Caco-2 (cell line): ENCODE results near the gene DNAJC24. TPM values are rescaled to one million over a fixed set of nuclear protein-coding genes. Genes with fewer than 3 reads are reported as not detected.

Source experiments
- BruUV-seq: library from RNA; stranded (reverse); fragments of 400-500 nt; replicated peaks from 2 replicates; lab custom pipeline; 2021; lab: Mats Ljungman, UMichigan
- CTCF ChIA-PET: fragments of 300-600 bp; sonication (Branson Sonifier 250); formaldehyde crosslinking; loops from one replicate; lab custom pipeline; 2022; ENCODE audit warnings: antibody characterized with exemption; lab: Charles Lee
- POLR2A ChIA-PET: fragments of 300-600 bp; sonication (Branson Sonifier 250); formaldehyde crosslinking; loops from one replicate; lab custom pipeline; 2022; ENCODE audit warnings: antibody characterized with exemption; lab: Charles Lee
- DNase-seq, 2 experiments: peaks; one replicate each; pipeline versions ENCODE4 v3.0.0 to v3.0.0-alpha.2; 2020 to 2022
- H3K27me3 ChIP-seq: replicated peaks from 2 replicates; pipeline ENCODE4 v1.6.0; 2011; ENCODE audit warnings: low read length; ENCODE audit not compliant: control insufficient read depth, insufficient read depth
- H3K36me3 ChIP-seq: 2 replicates; pipeline ENCODE4 v1.5.1; 2011; ENCODE audit warnings: low read length; ENCODE audit not compliant: control insufficient read depth, insufficient read depth
- H3K4me1 ChIP-seq: fragments of 250-450 bp; sonication (Bioruptor Pico); 2 replicates; pipeline ENCODE4 v1.5.1; 2020; ENCODE audit warnings: mild to moderate bottlenecking
- H3K4me3 ChIP-seq: 2 replicates; pipeline ENCODE4 v1.5.1; 2011; ENCODE audit warnings: low read depth, mild to moderate bottlenecking, control low read depth, low read length
- H3K9me3 ChIP-seq: fragments of 250-450 bp; sonication (Bioruptor Pico); 2 replicates; pipeline ENCODE4 v1.5.1; 2020; ENCODE audit warnings: mild to moderate bottlenecking, moderate library complexity
- H3K27ac Mint-ChIP-seq: one replicate; pipeline ENCODE4 v1.8.0; 2022; ENCODE audit warnings: mixed read lengths; ENCODE audit not compliant: unreplicated experiment
- H3K27me3 Mint-ChIP-seq: one replicate; pipeline ENCODE4 v1.8.0; 2022; ENCODE audit warnings: mixed read lengths; ENCODE audit not compliant: insufficient read depth, unreplicated experiment
- H3K36me3 Mint-ChIP-seq: one replicate; pipeline ENCODE4 v1.8.0; 2022; ENCODE audit warnings: mild to moderate bottlenecking, mixed read lengths; ENCODE audit not compliant: insufficient read depth, unreplicated experiment
- H3K4me1 Mint-ChIP-seq: one replicate; pipeline ENCODE4 v1.8.0; 2022; ENCODE audit warnings: low read depth, mixed read lengths; ENCODE audit not compliant: unreplicated experiment
- H3K4me3 Mint-ChIP-seq: one replicate; pipeline ENCODE4 v1.8.0; 2022; ENCODE audit warnings: mild to moderate bottlenecking, moderate library complexity, mixed read lengths; ENCODE audit not compliant: unreplicated experiment
- H3K9me3 Mint-ChIP-seq: one replicate; pipeline ENCODE4 v1.8.0; 2022; ENCODE audit warnings: mixed read lengths; ENCODE audit not compliant: unreplicated experiment
- CTCF ChIP-seq, 2 experiments: fragments of 200-600 bp in 1 of 2; IDR thresholded peaks; 1 replicate in 1 of 2; 2 replicates in 1 of 2; pipeline versions ENCODE4 v1.5.1 to v1.8.0; 2011 to 2022; ENCODE audit warnings: antibody characterized with exemption in 1 of 2, control low read depth in 1 of 2, inconsistent platforms in 1 of 2, low read depth in 1 of 2, low read length in 1 of 2, mild to moderate bottlenecking in 1 of 2, moderate library complexity in 1 of 2; ENCODE audit not compliant: insufficient read depth in 1 of 2, severe bottlenecking in 1 of 2, unreplicated experiment in 1 of 2
- intact Hi-C: fragments of 100-400 bp; cut with micrococcal nuclease; formaldehyde crosslinking; loops from one replicate; pipeline ENCODE4 v1.10.0; 2022; ENCODE audit not compliant: unreplicated experiment
- total RNA-seq: library from RNA; stranded (reverse); gene quantifications from 2 replicates; pipeline ENCODE4 v1.2.3, GENCODE V29; 2022

DNAJC24 gene
- total RNA-seq, 1 experiment from 2014 or later, result 14.8 TPM

- Histone ChIP-seq H3K9me3 (no peaks in the 10 kb centered on the region), H3K36me3 (no peaks in the 10 kb centered on the region), H3K27me3 (no peaks in the 10 kb centered on the region), H3K4me1 (no peaks in the 10 kb centered on the region), H3K4me3 (no peak overlapping the region)
- BruUV-seq, result no TSS peak
- Mint-ChIP-seq H3K4me3 (no peak overlapping the region), H3K9me3 (no peaks in the 10 kb centered on the region), H3K36me3 (peaks cover 6% of the 10 kb centered on the region), H3K27me3 (no peaks in the 10 kb centered on the region), H3K4me1 (peaks cover 14% of the 10 kb centered on the region), H3K27ac (no peak overlapping the region)
- intact Hi-C loops, result no loop called here
- no peak for TF ChIP-seq CTCF (IDR thresholded peaks at IDR 0.05; ENCODE audit: insufficient read depth in 1 of 2, low read depth in 1 of 2, low read length in 1 of 2, severe bottlenecking in 1 of 2, unreplicated experiment in 1 of 2)
- CTCF ChIA-PET, result no interaction called here
- no peak for DNase-seq
- POLR2A ChIA-PET, result no interaction called here
Observed at GRCh38 chr11:31449040-31449439, 79.4 kb downstream of the DNAJC24 start.

GRCh38 chr11:31450841-31451240, 81.2 kb downstream of the DNAJC24 start:
- TF ChIP-seq CTCF (IDR thresholded peaks at IDR 0.05; ENCODE audit: insufficient read depth in 1 of 2, low read depth in 1 of 2, low read length in 1 of 2, severe bottlenecking in 1 of 2, unreplicated experiment in 1 of 2), result no peak
- CTCF ChIA-PET, result no interaction called here
- no TSS peak for BruUV-seq

GRCh38 chr11:31455177-31455576, 85.5 kb downstream of the DNAJC24 start:
- intact Hi-C loops, result no loop called here
- CTCF ChIA-PET, result no interaction called here
- H3K36me3 Mint-ChIP-seq, result peaks cover 16% of the 10 kb centered on the region
- peaks cover 7% of the 10 kb centered on the region for H3K4me1 Mint-ChIP-seq
- no peak overlapping the region for H3K27ac Mint-ChIP-seq
- BruUV-seq, result no TSS peak
- no peaks in the 10 kb centered on the region for H3K9me3 Mint-ChIP-seq
- no peaks in the 10 kb centered on the region for H3K36me3 ChIP-seq
- H3K9me3 ChIP-seq, result no peaks in the 10 kb centered on the region
- H3K4me3 Mint-ChIP-seq, result no peak overlapping the region
- no peak for DNase-seq
- POLR2A ChIA-PET, result no interaction called here
- no peaks in the 10 kb centered on the region for H3K4me1 ChIP-seq
- no peaks in the 10 kb centered on the region for H3K27me3 Mint-ChIP-seq
- no peaks in the 10 kb centered on the region for H3K27me3 ChIP-seq
- no peak for TF ChIP-seq CTCF (IDR thresholded peaks at IDR 0.05; ENCODE audit: insufficient read depth in 1 of 2, low read depth in 1 of 2, low read length in 1 of 2, severe bottlenecking in 1 of 2, unreplicated experiment in 1 of 2)
- no peak overlapping the region for H3K4me3 ChIP-seq

More at GRCh38 chr11:31450841-31451240, 81.2 kb downstream of the DNAJC24 start:
- POLR2A ChIA-PET, result no interaction called here
- peaks cover 6% of the 10 kb centered on the region for H3K36me3 Mint-ChIP-seq
- no peaks in the 10 kb centered on the region for H3K9me3 Mint-ChIP-seq
- H3K9me3 ChIP-seq, result no peaks in the 10 kb centered on the region
- no peaks in the 10 kb centered on the region for H3K4me1 ChIP-seq
- no peak overlapping the region for H3K4me3 Mint-ChIP-seq
- no peaks in the 10 kb centered on the region for H3K27me3 ChIP-seq
- H3K4me3 ChIP-seq, result no peak overlapping the region
- intact Hi-C loops, result no loop called here
- no peak overlapping the region for H3K27ac Mint-ChIP-seq
- no peak for DNase-seq
- H3K27me3 Mint-ChIP-seq, result no peaks in the 10 kb centered on the region
- H3K4me1 Mint-ChIP-seq, result peaks cover 13% of the 10 kb centered on the region
- H3K36me3 ChIP-seq, result no peaks in the 10 kb centered on the region
